ENCODE measurements around the gene ALG13. TPM values are rescaled to one million over a fixed set of nuclear protein-coding genes. Genes with fewer than 3 reads are reported as not detected.

Gene ALG13
- 48.0 and 70.5 TPM in 2 replicates for total RNA-seq (2014; rRNA removed; shearing (Covaris generic))
- 62.2 and 178 TPM in 2 replicates for total RNA-seq (2022)
- Bru-seq, nascent RNA = percentile 80 among the genes with signal in this experiment
- percentile 86 among the genes with signal in this experiment for BruChase-seq, experiment 1, labeled RNA remaining after a 6-hour chase
- percentile 89 among the genes with signal in this experiment for BruChase-seq, experiment 2, labeled RNA remaining after a 2-hour chase
- long read RNA-seq, full-length matches to known transcripts = 9 of 14 reads
- long read RNA-seq, partial matches to known transcripts = 0 of 14 reads
- long read RNA-seq, other reads (novel, unspliced or antisense) = 5 of 14 reads

- POLR2A ChIA-PET = interaction anchor here (0.7 to 1.3 kb wide), 2 partner anchors 129 to 1638 kb away, joined by 3 read pairs; no protein-coding TSS in a partner anchor
- Histone ChIP-seq H3K36me3 (ENCODE audit: insufficient read depth, low read length) (peaks cover 35% of the 10 kb centered on the region), H2AFZ (ENCODE audit: low read length) (peak within 1 kb of the TSS; percentile 86), H3K4me3 (ENCODE audit: low read depth, low read length, poor library complexity, severe bottlenecking) (peak within 1 kb of the TSS; percentile 87), H3K27ac (ENCODE audit: low read depth, low read length, poor library complexity, severe bottlenecking) (peak within 1 kb of the TSS; percentile 71), H3K79me2 (ENCODE audit: insufficient read depth, low read depth, low read length) (peaks cover 16% of the 10 kb centered on the region; the same call in 1 of the 2 replicates), H3K9me2 (ENCODE audit: insufficient read depth, low read length) (no peaks in the 10 kb centered on the region), H3K4me2 (ENCODE audit: low read length) (peak within 1 kb of the TSS; percentile 76), H3K4me1 (ENCODE audit: insufficient read depth, low read length, poor library complexity, severe bottlenecking) (peaks cover 11% of the 10 kb centered on the region), H3K9me3 (ENCODE audit: low read length) (no peaks in the 10 kb centered on the region), H4K20me1 (ENCODE audit: insufficient read depth, low read length) (no peaks in the 10 kb centered on the region)
- DNase-seq (ENCODE audit: low spot score) = peak; percentile 91
- TF ChIP-seq EZH2phosphoT487 (IDR thresholded peaks at IDR 0.05; ENCODE audit: borderline replicate concordance, low read depth, low read length) (no peak), CTCF (conservative IDR thresholded peaks at IDR 0.05; ENCODE audit: low read length) (peak; percentile 69)
- TSS peak; percentile 92 for BruUV-seq (replicated peaks)
- CTCF ChIA-PET (ENCODE audit: unreplicated experiment) = no interaction called here
- intact Hi-C loops (cut with micrococcal nuclease; ENCODE audit: unreplicated experiment) = no loop called here
Measured at GRCh38 chrX:111680988-111681779, at the start of gene ALG13. ALG13 (plus strand) TSS chrX:111681170; CDS start chrX:111681219, 49 bp downstream.

DNA sequence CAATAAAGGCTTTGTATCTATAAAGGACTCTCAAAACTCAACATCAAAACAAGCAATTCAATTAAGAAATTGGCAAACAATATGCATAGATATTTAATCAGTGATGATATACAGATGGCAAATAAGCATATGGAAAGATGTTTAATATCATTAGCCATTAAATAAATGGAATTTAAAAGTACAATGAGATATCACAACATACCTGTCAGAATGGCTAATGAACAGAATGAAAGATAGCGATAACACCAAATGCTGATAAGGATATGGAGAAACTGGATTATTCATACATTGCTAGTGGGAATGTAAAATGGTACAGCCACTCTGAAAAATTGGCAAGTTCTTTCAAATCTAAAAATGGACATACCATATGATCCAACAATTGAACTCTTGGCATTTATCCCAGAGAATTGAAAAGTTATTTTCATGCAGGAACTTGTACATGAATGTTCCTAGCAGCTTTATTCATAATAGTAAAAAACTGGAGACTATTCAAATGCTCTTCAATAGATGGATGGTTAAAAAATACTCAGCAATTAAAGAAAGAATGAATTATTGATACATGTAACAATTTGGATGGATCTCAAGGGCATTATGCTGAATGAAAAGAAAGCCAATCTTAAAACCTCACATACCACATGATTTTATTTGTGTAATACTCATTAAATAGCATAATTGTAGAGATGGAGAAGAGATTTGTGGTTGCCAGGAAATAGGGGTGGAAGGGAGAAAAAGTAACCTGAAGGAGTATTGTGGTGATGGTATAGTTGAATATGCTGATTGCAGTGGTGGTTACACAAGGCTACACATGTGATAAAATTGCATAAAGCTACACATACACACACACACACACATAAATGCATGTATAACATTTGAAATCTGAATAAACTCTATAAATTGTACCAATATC lies 45.9 kb upstream of the ALG13 start:
- TF ChIP-seq CTCF (conservative IDR thresholded peaks at IDR 0.05; ENCODE audit: low read length) (no peak), EZH2phosphoT487 (IDR thresholded peaks at IDR 0.05; ENCODE audit: borderline replicate concordance, low read depth, low read length) (no peak)
- no peak overlapping the region for H3K4me3 ChIP-seq (ENCODE audit: low read depth, low read length, poor library complexity, severe bottlenecking)
- no peak overlapping the region for H3K27ac ChIP-seq (ENCODE audit: low read depth, low read length, poor library complexity, severe bottlenecking)
- H3K9me3 ChIP-seq (ENCODE audit: low read length) = no peaks in the 10 kb centered on the region
- no peak for DNase-seq (ENCODE audit: low spot score)
- no TSS peak for BruUV-seq (replicated peaks)
- H3K9me2 ChIP-seq (ENCODE audit: insufficient read depth, low read length) = no peaks in the 10 kb centered on the region
- H4K20me1 ChIP-seq (ENCODE audit: insufficient read depth, low read length) = no peaks in the 10 kb centered on the region
- ChIA-PET POLR2A (no interaction called here), CTCF (ENCODE audit: unreplicated experiment) (no interaction called here)
- no peaks in the 10 kb centered on the region for H3K4me1 ChIP-seq (ENCODE audit: insufficient read depth, low read length, poor library complexity, severe bottlenecking)
- no peaks in the 10 kb centered on the region for H3K79me2 ChIP-seq (ENCODE audit: insufficient read depth, low read depth, low read length)
- H3K4me2 ChIP-seq (ENCODE audit: low read length) = no peak overlapping the region
- H2AFZ ChIP-seq (ENCODE audit: low read length) = no peak overlapping the region
- intact Hi-C loops (cut with micrococcal nuclease; ENCODE audit: unreplicated experiment) = no loop called here
- no peaks in the 10 kb centered on the region for H3K36me3 ChIP-seq (ENCODE audit: insufficient read depth, low read length)
